GM23248 (cell line): ENCODE results near the gene PTS.

Source experiments
- EZH2 ChIP-seq: fragments of 200-600 bp; sonication (generic); IDR thresholded peaks from 2 replicates; pipeline ENCODE4 v1.6.1; 2018; ENCODE audit warnings: antibody characterized with exemption, mild to moderate bottlenecking; ENCODE audit not compliant: insufficient read depth, poor library complexity, severe bottlenecking
- EZH2phosphoT487 ChIP-seq: fragments of 200-600 bp; sonication (generic); IDR thresholded peaks from 2 replicates; pipeline ENCODE4 v1.6.1; 2018; ENCODE audit warnings: antibody characterized with exemption, moderate library complexity, mild to moderate bottlenecking, low read depth; ENCODE audit not compliant: insufficient read depth

DNA sequence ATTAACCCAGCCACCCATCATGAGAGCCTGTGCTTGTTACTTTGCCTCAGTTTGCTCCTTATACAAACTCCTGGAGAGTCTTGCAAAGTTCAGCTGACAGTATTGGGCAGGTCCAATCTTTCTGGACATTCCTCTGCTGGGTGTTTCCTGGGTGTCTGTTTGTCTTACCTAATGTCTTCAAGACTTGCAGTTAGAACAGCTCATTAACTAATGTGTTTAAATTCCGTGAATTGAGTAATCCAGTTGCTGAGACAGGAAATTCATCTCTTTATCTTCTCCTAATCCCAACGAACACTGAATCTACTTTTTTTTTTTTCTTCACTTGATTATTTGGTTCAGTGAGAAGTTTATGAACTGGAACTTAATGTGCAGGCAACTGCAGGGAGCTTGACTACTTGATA is 30.3 kb upstream of the PTS start:
- no peak for TF ChIP-seq EZH2
- TF ChIP-seq EZH2phosphoT487, result no peak
